NCI-H128 (cell line): ENCODE measurements around the gene TMEM82.

Experiments used
- DNase-seq: peaks from one replicate; lab custom pipeline; 2025; ENCODE audit not compliant: unreplicated experiment; lab: John Stamatoyannopoulos, UW

TMEM82 gene

DNA sequence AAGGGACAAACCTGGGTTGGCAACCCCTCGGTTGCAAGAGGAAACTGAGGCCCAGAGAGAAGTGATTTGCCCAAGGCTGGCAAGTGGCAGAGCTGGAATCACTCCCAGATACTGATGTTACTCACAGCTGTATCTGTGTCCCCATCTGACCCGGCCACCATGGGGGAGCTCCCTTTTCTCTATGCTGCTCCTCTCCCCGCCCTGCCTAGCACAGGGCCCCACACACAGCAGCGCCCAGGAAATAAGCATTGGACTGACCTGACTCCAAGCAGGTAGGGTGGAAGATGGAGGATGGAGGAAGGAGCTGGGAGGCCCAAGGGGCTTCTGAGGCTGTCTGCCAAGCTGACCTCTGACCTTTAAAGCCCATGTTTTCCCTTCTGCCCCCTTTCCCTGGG lies 13.3 kb downstream of the TMEM82 start:
- DNase-seq: no peak

DNA sequence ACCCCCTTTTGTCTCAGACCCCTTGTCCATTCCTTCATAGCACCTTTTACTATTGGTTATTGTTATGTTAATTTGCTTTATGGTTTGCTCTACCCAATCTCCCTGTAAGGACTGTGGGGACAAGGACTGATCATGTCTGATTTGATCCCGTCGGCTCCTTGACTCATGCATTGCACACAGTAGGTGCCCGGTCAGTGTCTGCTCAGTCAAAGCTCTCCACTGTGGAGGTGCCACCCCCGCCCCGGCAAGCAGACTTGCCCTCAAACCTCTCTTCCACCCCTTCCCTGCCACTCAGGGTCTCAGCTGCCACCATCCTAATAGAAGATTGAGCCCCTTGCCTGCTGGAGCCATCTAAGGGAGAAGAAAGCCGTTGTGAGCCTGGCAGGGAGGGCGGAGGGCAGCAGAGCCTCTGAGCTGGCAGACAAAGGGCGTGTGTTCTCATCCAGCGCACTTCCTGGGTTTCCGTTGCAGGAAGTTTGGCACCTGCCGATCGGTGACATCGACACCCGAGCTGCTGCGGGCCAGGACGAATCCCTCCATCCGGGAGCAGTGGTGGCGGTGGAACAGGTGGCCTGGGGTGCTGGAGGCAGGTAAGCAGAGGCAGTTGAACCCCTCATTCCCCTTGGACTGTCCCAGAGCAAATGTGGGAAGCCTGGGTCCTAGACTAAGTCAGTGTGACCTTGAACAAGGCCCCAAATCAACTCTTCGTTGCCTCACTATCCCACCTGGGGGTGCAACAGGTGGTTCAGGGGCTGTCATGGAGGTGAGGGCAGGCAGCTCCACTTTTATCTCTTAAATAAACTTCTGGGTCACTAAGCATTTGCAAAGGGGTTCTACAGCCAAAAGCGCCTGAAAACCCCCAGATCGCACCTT lies 14.1 kb downstream of the TMEM82 start:
- DNase-seq: peak; percentile 21

DNA sequence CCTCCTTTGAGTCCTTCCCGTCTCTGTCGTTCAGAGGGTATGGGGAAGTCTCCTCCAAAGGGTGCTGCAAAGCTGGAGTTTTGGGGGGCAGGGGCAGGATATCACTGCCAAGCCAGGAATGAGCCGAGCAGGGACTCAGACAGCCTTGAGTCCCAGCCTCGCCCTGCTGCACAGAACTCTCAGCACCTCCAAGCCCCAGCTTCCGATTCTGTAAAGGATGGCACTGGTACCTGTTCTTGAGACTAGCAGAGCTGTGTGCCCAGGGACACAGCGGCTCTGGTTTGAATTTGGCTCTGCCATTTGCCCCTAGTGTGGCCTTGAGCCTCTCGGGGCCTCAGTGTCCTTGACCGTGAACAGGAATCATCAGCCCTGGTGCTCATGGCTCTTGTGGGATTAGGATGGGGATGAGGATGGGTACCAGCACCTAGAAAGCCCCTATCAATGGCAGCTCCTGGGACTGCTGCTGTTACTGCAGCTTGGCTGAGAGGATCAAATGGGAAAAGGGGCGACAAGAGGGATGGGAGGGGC lies 14.8 kb downstream of the TMEM82 start:
- no peak for DNase-seq

DNA sequence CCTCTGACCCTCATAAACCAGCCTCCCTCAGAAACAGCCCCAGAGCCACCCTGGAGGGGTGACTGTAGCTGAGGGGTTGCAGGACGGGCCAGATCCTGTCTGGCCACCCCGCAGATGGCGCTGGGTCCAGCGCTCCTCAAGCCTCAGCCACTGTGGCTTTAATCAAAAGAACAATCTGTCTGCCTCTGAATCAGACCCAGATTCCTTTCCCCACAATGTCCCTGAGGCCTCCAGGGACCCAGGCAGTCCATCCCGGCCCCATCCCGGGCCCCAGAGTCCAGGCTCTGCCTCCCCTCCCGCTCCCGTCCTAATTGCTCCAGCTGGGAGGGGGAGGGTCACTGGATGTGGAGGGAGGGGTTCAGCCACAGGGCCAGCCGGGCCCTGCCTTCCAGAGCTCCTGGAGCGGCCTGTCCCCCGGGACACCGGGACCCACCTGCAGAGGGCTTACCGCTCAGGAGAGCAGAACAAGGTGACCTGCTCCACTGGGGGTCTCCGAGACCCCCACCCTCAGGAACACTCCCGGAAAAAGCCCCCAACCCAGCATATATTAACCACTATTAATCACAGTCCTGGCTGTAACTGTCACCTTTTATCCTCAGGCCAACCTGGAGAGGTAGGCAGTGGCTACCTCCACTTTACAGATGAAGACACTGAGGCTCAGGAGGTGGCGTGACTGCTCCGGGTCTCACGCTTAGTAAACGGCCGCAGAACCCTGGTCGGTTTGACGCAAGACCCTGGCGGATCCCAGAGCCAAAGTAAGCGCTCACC lies 15.5 kb downstream of the TMEM82 start:
- no peak for DNase-seq

DNA sequence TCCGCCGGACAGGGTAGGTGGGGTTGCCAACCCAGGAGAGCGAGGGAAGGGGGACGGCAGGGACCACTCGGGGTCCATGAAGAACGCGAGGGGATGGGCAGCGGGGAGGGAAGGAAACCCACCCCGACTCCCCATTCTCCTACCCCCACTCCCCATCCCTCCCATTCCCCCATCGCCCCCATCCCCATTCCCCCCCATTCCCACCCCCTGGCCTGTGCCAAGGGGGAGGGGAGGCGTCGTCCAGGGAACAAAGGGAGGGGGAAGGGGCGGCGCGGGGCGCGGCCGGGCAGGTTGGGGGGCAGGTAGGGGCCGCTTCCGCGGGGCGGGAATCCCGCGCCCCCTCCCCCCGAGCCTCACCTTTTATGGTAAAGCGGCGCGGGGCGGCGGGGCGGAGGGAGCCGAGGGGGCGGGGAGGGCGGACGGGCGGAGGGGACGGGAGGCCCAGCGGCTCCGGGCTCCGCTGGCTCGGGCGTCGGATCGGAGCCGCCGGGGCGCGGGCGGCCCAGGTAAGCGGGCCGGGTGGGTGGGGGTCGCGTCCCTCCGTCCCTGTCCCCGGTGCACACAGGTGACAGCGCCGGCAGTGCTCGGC lies 16.1 kb downstream of the TMEM82 start, which contains the start of gene FBLIM1:
Gene FBLIM1 (plus strand): TSS at position 453 of the 589 bp plus-strand sequence. CDS start 6,189 bp downstream, outside the sequence.
- no peak for DNase-seq

DNA sequence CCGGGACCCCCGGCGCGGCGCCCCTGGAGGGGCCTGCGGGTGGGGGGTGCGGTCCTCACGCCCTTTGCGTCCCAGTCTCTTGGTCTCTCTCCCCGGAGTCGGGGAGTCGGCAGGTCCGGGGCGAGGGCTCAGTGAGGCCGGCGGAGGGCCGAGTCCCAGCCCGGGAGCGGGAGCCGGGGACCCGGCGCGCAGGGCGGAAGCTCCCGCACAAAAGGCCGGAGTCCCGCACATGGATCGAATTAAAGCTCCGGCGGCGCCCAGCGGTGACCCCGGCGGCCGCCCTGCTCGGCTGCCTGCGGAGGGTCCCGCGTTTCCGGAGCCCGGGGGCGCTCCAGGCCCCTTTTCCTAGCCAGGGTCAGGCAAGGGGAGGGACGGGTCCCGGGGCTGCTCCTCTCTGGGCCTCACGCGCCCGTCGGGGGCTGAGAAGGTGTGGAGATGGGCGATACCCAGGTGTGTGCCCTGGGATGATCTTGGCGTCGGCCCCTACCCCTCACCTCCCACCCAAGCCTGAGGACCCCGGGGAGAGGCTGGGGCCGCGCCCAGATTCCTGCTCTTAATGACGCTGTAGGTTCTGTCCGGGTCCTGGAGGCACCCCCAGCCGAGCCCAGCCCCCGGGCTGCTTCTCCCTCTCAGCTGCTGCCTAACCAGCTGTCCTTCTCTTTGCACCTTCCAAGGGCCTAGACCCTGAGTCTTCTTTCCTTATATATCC lies 16.8 kb downstream of the TMEM82 start:
- no peak for DNase-seq

DNA sequence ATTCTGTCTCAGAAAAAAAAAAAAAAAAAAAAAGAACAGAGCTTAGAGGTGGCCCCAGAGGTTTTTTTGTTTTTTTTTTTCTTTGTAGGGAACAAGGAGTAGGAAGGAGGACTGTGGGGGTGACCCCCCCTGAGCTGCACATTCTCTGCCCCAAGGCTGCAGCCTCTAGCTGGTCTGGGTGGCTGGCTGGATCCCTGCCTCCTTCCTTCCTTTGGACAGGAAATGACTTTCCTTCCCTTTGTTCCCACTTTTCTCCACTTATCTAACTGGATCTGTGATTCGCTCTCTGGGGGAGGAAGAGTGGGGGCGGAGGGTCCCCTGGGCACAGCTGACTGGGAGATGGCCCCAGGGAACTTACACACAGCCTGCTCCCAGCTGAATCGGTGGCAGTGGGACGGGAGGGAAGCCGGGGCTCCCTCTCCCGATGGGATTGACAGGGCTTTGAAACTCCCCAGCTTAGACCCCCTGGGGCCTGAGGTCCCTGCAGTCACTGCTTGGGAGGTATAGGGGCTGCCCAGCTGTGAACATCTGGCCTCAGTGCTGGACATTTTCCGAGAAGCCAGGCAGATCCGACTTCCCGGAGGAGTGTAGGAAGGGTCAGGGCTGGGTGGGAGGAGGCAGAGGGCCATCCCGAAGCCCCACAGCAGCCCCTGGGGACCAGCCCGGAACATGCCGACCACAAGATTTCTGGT lies 18.4 kb downstream of the TMEM82 start:
- DNase-seq: no peak

DNA sequence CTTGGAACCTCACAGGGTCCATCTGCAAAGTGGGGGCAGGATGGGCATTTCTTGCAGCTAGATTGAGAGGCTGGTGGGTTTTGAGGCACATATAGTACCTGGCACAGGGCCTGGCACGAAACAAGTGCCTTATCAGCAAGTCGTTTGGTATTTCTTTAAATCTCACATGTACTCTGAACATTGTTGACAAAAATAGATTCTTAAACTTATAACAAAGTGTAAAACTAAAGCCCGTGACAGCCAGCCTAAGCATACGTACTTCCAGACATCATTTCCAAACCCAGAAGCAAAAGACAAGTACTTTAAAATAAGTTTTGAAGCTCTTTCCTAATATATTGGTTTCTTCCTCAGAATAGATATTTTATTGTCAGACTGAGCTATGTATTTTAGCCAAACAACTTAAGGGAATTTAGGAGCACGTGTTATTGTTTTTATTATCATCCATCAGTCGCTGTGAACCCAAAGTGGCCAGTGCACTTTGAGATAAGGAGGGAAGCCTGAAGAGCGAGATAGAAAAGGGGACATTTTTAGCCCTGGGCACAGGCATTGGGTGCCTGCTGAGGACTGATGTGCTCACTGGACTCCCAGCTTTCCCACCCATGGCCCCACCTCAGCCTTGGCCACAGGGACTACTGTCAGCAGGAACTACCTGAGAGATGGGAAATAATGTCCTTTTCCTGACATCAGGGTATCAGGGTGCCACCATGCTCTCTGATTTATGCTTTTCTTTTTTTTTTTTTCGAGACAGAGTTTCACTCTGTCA lies 19.2 kb downstream of the TMEM82 start:
- DNase-seq: no peak

DNA sequence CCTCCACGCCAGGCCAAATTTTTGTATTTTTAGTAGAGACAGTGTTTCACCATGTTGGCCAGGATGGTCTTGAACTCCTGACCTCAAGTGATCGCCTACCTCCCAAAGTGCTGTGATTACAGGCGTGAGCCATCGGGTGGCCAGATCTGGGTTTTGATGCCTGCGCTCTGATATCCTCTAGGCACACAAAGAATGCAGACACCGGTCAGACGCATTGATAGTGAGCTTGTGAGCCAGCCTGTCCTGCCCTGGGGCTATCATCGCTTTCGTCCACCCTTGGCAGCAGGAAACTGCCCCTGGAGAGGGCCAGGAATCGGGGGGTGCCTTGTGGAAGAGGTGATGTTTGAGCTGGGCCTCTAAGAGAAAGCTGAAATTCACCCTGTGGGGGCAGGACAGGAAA lies 20.2 kb downstream of the TMEM82 start:
- no peak for DNase-seq

DNA sequence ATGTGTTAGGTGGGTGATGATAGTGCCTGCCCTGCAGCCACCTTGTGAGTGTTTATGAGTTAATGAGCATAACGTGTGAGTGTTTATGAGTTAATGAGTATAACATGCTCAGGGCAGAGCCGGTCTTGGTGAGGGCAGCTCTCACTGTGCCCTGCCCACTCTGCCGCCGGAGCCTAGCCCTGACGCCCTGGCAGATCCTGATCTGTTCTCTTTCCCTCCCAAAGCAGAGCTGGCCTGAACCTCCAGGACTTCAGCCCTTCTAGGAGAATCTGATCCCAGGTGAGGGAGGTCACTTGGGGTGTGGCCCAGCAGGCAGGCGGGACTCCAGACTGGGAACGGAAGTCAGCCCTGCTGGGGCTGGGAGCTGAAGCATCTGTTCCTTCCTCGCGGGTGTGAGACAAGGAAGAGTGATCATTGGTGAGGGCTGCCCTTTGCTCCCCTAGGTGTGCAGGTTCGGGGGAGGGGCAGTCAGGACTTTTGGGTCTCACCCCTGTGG lies 22.0 kb downstream of the TMEM82 start:
- DNase-seq: no peak

DNA sequence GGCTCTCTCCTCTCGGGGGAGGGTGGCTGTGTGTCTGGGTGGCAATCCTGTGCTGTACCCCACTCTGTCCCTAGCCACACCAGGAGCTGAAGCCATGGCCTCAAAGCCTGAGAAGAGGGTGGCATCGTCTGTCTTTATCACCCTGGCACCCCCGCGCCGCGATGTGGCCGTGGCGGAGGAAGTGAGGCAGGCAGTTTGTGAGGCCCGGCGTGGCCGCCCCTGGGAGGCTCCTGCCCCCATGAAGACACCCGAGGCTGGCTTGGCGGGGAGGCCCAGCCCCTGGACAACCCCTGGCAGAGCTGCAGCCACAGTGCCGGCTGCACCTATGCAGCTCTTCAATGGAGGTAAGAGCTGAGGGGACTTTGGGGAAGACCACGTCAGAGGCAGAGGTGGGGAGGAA lies 22.6 kb downstream of the TMEM82 start:
- no peak for DNase-seq

DNA sequence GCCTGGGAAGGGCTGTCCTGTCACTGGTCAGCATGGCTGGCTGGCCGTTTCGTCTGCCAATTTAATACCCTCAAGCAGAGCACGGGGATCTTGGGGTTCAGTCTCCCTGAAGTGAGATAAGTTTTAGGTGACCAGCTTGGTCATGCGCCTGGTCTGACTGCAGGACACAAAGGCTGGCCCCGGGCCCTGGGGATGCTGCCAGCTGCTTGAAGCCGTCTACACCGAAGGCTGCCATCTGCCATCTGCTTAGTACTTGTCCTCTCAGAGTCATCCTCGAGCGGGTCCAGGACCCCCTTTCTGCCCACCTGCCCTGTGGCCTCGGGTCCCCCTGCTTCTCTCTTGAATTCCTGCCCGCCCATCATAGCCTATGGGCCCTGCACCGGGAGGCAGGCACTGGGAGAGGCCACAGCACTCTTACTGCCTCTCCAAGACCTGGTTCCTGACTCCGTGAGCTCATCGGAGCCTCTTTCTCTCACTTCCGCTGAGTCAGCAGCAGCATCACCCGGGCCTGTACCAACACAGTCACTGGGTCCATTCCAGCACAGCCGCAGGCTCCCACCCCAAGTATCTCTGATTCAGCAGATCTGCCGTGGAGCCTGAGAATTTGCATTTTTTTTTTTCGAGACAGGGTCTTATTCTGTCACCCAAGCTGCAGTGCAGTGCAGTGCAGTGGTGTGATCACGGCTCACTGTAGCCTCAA lies 23.3 kb downstream of the TMEM82 start:
- DNase-seq: no peak

DNA sequence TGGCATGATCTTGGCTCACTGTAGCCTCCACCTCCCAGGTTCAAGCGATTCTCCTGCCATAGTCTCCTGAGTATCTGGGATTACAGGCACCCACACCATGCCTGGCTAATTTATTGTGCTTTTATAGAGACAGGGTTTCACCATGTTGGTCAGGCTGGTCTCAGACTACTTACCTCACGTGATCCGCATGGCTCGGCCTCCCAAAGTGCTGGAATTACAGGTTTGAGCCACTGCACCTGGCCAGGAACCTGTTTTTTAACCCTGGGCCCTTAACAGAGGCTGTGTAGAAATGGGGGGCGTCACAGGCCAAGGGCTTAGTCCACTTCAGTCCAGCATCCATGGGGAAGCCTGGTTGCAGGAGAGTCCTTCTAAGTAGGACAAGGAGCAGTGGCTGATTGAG lies 25.6 kb downstream of the TMEM82 start:
- DNase-seq: no peak

DNA sequence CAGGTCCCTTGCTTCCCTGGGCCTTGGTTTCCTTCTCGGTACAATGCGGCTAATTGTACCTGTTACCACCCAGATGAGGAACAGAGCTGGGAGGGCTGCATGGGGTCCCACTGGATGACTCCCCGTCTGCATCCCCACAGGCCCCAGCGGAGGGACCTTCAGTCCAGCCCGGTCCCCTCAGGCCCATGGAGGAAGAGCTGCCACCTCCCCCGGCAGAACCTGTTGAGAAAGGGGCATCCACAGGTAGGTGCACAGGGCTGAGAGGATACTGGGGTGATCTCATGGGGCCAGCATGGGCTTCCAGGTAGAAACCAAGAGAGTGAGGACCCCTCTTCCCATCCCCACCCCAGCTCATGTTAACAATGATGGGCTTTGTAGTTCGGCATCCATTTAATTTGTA lies 26.1 kb downstream of the TMEM82 start:
- DNase-seq: no peak

DNA sequence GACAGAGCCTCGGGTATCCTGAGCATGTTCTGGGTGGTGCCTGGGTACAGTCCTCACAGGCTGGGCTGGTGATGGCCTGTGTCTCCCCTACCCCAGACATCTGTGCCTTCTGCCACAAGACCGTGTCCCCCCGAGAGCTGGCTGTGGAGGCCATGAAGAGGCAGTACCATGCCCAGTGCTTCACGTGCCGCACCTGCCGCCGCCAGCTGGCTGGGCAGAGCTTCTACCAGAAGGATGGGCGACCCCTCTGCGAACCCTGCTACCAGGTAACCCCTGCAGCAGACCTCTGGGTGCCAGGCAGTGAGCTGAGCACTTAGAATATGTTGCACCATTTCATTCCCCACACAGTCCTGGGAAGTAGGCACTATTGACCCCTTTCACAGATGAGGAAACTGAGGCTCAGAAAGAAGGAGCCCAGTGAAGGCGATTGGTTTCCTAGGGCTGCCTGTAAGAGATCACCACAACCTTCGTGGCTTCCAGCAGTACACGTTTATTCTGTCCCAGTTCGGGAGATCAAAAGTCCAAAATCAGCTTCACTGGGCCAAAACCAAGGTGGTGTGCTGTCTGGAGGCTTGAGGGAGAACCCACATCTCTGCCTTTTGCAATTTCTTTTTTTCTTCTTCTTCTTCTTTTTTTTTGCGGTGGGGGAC lies 28.1 kb downstream of the TMEM82 start:
- DNase-seq: no peak

DNA sequence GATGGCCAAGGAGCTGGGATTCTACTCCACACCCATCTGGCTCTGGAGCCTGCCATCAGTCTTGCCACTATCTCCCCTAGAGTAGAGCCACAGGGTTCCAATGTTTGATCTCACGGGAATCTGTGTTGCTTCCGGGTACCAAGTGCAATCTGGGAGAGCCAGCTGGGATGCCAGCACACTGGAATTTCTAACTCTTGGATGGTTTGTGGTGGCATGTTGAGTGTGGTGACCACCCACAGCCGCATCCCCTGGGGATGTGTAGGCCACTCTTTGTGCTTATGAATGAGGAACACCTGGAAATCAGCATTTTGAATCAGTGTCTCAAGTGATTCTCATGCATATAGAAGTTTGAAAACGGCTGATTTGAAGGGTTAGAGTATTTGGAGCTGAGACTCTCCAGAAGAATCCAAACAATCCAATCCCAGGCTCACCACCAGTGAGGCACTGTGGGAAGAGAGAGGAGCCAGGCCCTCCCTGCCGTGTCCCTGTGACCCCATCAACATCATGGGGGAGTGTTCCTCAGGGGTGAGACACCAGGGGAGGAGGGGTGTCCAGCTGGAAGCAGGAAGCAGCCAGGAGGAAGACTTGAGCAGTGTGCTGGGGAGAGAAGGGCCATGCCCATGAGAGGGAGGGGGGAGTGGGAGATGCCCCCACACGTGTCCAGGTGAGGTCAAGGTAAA lies 29.7 kb downstream of the TMEM82 start:
- DNase-seq: no peak

DNA sequence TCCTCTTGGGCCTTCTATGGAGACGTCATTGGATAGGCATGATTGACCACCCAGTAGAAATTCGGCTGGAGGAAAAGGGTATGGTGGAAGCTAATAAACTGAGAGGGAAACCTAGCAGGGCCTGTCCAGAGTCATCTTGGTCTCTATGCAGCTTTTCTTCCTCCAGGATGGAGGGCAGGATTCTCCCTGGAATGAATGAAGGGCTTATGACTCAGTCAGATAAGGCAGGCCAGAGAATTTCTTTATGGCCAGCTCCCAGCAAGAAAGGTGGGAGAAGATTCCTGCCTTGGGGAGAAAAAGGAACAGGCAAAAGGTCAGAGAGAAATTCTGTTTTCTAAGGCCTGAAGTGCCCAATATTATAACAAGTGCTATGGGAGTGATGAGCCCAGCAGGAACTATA lies 33.4 kb downstream of the TMEM82 start:
- DNase-seq: no peak
